ENCODE data around the gene KRTAP5-7. TPM values are rescaled to one million over a fixed set of nuclear protein-coding genes. Genes with fewer than 3 reads are reported as not detected.
A peak's percentile ranks its signal among the peaks of the same experiment; 100 is the strongest.
"Not testable (repeated sequence)": the region's sequence is repeated elsewhere in the genome, so short reads cannot be mapped to it uniquely, and the experiment has no call there.

Gene KRTAP5-7
- total RNA-seq, 2 experiments from 2014 or later: not detected

GRCh38 chr11:71566626-71567599, 39.8 kb downstream of the KRTAP5-7 start:
- H3K36me3 Mint-ChIP-seq; DNase-seq; ATAC-seq; CTCF ChIA-PET; H3K9me3 Mint-ChIP-seq (ENCODE audit: low read depth); H3K4me1 Mint-ChIP-seq; H3K4me3 Mint-ChIP-seq; H3K27ac Mint-ChIP-seq: not testable (repeated sequence)
- peaks cover 23% of the 10 kb centered on the region for H3K27me3 Mint-ChIP-seq

GRCh38 chr11:71567633-71568032, 40.6 kb downstream of the KRTAP5-7 start:
- H3K27me3 Mint-ChIP-seq: peaks cover 18% of the 10 kb centered on the region
- DNase-seq; H3K4me3 Mint-ChIP-seq; H3K27ac Mint-ChIP-seq; H3K4me1 Mint-ChIP-seq; CTCF ChIA-PET; H3K36me3 Mint-ChIP-seq; ATAC-seq; H3K9me3 Mint-ChIP-seq (ENCODE audit: low read depth): not testable (repeated sequence)

DNA sequence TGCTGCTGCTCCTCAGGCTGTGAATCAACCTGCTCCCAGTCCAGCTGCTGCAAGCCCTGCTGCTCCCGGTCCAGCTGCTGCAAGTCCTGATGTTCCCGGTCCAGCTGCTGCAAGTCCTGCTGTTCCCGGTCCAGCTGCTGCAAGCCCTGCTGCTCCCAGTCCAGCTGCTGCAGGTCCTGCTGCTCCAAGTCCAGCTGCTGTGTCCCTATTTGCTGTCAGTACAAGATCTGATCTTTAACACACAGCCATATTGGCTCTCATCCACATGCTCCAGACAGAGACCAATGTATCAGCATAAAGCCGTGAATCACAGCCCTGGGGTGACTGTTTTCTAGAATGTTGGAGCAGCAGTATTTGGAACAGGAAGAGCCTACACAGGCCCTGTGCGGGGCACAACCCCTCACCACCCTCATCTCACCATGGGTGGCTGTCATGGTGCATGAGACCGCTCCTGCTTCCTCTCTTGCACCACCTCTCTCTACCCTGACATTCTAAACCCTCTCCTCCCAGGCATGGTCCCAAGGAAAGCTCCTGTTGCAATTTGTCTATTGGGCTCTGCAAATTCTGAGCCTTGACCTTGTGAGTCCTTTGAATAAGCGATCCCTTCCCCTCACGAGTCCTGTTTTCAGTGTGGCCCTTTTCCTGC, 41.8 kb downstream of the KRTAP5-7 start:
- Mint-ChIP-seq H3K4me1 (no peaks in the 10 kb centered on the region), H3K9me3 (ENCODE audit: low read depth) (no peaks in the 10 kb centered on the region), H3K36me3 (no peaks in the 10 kb centered on the region), H3K4me3 (no peak overlapping the region), H3K27me3 (peaks cover 9% of the 10 kb centered on the region), H3K27ac (no peak overlapping the region)
- DNase-seq (no peak), ATAC-seq (no peak)
- CTCF ChIA-PET: no interaction called here

GRCh38 chr11:71571101-71571850, 44.2 kb downstream of the KRTAP5-7 start:
- CTCF ChIA-PET: not testable (repeated sequence)

GRCh38 chr11:71572811-71573210, 45.7 kb downstream of the KRTAP5-7 start:
- Mint-ChIP-seq H3K27ac (no peak overlapping the region), H3K36me3 (no peaks in the 10 kb centered on the region), H3K27me3 (no peaks in the 10 kb centered on the region), H3K9me3 (ENCODE audit: low read depth) (no peaks in the 10 kb centered on the region), H3K4me3 (no peak overlapping the region), H3K4me1 (no peaks in the 10 kb centered on the region)
- ATAC-seq (no peak), DNase-seq (no peak)
- CTCF ChIA-PET: no interaction called here

More at GRCh38 chr11:71571101-71571850, 44.2 kb downstream of the KRTAP5-7 start:
- not testable (repeated sequence) for H3K9me3 Mint-ChIP-seq (ENCODE audit: low read depth); ATAC-seq; H3K27me3 Mint-ChIP-seq; DNase-seq; H3K36me3 Mint-ChIP-seq; H3K4me1 Mint-ChIP-seq; H3K27ac Mint-ChIP-seq; H3K4me3 Mint-ChIP-seq

DNA sequence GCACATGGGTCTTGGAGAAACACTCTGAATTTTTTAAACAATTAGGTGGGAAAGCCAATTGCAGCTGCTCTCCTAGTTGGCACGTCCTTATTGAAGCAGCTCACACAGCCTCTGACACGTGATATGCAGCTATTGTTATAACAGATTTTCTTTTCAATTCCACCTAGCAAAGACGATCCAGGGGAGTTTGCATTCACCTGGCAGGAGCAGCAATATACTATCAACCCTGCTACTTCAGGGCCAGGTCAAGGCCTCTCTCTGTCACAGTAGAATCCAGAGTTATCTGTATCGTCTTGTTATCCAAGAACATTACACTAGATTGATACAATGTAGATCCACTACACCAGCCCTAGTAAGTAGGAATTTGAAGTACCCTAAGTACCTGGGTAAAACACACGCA, 47.4 kb downstream of the KRTAP5-7 start:
- no peak overlapping the region for H3K4me3 Mint-ChIP-seq
- ATAC-seq: no peak
- CTCF ChIA-PET: no interaction called here
- DNase-seq: peak; percentile 5
- H3K9me3 Mint-ChIP-seq (ENCODE audit: low read depth): no peaks in the 10 kb centered on the region
- no peaks in the 10 kb centered on the region for H3K36me3 Mint-ChIP-seq
- no peaks in the 10 kb centered on the region for H3K4me1 Mint-ChIP-seq
- H3K27ac Mint-ChIP-seq: no peak overlapping the region
- H3K27me3 Mint-ChIP-seq: no peaks in the 10 kb centered on the region

DNA sequence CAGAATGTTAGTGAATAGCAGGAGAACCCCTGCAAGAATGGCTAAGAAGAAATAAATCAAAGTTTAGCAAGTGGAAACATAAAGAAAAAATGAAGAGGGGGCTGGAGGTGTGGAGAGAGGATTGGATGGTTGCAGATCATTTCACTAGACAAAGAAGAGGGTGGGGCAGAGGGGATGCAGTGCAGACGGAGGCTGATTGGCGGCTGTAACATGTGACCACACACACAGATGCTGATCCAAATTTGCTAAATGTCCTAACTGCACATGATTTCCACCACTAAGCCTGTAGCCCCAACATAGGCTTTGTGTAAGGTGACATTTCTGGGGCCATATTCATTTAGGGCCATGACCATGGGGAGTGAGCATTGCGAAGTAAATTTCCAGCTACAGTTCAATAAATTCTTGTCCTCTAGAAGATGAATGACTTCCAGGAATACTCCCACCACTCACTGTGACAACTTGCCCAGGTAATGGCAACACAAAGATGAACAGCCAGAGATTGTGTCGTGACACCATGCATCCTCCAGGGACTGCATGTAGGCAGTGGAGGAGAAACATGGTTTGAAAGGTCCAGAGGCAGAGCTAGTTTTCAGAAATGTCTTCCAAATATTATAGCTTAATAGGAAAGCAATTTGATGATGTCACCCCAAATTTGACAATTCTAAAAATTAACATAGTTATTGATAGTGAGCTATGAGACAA, 48.8 kb downstream of the KRTAP5-7 start:
- CTCF ChIA-PET: no interaction called here
- no peak overlapping the region for H3K27ac Mint-ChIP-seq
- H3K4me1 Mint-ChIP-seq: peaks cover 7% of the 10 kb centered on the region
- no peaks in the 10 kb centered on the region for H3K36me3 Mint-ChIP-seq
- H3K9me3 Mint-ChIP-seq (ENCODE audit: low read depth): no peaks in the 10 kb centered on the region
- peaks cover 9% of the 10 kb centered on the region for H3K27me3 Mint-ChIP-seq
- DNase-seq: no peak
- no peak overlapping the region for H3K4me3 Mint-ChIP-seq
- ATAC-seq: no peak

DNA sequence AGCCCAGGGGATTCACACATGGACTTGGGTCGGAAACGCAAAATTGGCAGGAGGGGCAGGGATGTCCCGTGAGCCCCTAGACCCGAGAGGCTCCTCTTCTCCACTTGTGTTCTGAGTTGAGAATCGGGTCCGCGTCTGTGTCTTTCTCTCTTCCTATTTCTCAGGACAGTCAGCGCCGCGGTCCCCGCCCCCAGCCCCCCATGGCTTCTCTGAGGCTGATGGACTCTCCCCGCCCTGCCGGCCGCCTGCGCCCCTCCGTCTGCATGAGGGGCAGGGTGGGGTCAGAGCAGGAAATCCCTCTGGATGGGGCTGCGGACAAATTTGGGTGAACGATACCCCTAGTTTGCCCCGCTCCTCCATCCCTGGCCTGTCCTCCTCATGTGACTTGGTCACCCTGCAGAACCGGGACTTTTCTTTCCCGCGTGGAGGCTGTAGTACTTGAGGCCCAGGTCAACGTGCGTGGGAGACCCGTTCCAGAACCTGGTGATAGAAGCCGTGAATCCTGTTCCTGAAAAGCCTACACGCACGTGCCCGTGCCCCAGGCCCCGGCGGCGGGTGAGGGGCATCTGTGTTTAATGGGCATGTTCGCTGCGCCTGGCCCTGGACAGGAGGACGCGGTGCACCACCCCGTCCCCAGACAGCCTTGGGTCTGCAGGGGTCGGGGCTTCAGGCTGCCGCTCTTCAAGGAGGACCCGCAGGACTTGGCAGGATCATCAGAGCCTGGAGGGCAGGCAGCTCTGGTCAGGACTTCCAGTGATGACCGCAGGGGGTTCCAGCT, 49.8 kb downstream of the KRTAP5-7 start:
- ATAC-seq; H3K36me3 Mint-ChIP-seq; H3K27ac Mint-ChIP-seq; H3K4me3 Mint-ChIP-seq; H3K9me3 Mint-ChIP-seq (ENCODE audit: low read depth); H3K4me1 Mint-ChIP-seq; CTCF ChIA-PET; DNase-seq: not testable (repeated sequence)
- peaks cover 11% of the 10 kb centered on the region for H3K27me3 Mint-ChIP-seq

DNA sequence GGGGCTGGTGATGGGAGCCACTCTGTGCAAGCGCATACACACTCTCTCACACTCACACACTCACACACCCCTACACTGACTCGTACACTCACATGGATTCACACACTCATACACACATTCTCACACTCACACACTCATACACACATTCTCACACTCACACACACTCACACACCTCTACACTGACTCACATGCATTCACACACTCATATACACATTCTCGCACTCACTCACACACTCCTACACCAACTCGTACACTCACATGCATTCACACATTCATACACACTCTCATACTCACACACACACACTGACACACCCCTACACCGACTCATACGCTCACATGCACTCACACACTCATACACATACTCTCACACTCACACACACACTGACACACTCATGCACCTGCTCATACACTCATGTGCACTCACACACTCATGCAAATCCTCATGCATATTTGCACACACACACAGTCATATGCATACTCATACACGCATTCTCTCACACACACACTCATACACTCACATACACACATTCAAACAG, 50.5 kb downstream of the KRTAP5-7 start:
- Mint-ChIP-seq H3K4me1 (peaks cover 7% of the 10 kb centered on the region), H3K9me3 (ENCODE audit: low read depth) (no peaks in the 10 kb centered on the region), H3K4me3 (no peak overlapping the region), H3K27ac (no peak overlapping the region), H3K36me3 (no peaks in the 10 kb centered on the region), H3K27me3 (peaks cover 11% of the 10 kb centered on the region)
- DNase-seq (no peak), ATAC-seq (no peak)
- CTCF ChIA-PET: no interaction called here

Other genes with a start within 250 kb of the KRTAP5-7 start
- gene DHCR7, start 78.9 kb upstream of the KRTAP5-7 start, total RNA-seq: 10 to 100 TPM; 54.7 to 90.5 TPM
- gene NADSYN1, start 74.1 kb upstream of the KRTAP5-7 start, total RNA-seq: 100 to 1,000 TPM in 1 of 2 experiments, 10 to 100 TPM in 1; 97.7 to 134 TPM
- gene KRTAP5-8, start 10.8 kb downstream of the KRTAP5-7 start, total RNA-seq: not detected
- gene KRTAP5-9, start 21.2 kb downstream of the KRTAP5-7 start, total RNA-seq: not detected
- gene KRTAP5-10, start 38.3 kb downstream of the KRTAP5-7 start, total RNA-seq: not detected
- not detected for gene KRTAP5-11, start 55.6 kb downstream of the KRTAP5-7 start, total RNA-seq